Bone marrow (tissue), 2 donors: ENCODE data around the gene NOP9.
"Not testable (repeated sequence)": the region's sequence is repeated elsewhere in the genome, so short reads cannot be mapped to it uniquely, and the experiment has no call there.

Source experiments
- DNase-seq, 2 donors: peaks; one replicate each; lab custom pipeline; 2025; lab: John Stamatoyannopoulos, UW

NOP9 gene

GRCh38 chr14:24349742-24350141, 50.1 kb downstream of the NOP9 start:
- DNase-seq, result no peak

- no peak for DNase-seq
Observed at GRCh38 chr14:24351517-24351916, 51.9 kb downstream of the NOP9 start.

DNA sequence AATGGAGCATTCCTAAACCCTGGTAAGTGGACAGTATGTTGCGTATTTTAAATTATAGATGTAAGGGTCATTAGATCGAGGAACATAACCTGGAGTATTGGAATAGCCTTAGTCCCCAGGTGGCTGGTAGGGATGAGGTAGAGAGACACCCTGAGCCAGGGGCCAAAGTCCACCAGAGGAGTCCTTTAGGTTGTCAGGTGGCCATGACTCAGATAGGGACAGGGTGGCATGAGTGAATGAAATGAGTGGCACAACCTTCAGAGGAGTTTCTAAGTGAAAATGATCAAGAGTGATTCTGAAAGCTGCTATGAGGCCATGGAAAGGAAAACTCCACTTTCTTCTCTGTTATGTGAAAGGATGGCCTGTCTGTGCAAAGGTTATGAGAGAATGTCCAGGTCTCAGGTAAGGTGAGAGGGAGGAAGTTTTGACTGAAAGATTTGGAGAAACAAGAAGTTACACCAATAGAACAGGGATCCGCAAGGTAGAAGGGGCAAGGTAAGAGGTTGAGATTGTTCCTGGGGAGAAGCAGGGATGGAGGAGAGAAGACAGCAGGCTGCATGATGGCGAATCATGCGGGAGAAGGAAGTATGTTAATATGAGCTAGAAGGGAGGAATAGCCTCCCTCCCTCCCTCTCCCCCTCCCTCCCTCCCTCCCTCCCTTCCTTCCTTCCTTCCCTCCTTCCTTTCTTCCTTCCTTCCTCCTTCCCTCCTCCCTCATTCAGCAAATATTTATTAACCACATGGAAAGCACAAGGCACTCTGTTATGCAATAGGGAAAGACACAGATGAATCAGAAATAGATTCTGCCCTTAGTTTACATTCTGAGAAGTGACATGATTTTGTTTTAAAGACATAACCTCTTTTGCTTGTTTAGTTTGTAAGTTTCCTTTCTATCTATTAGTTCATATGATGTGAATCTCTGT, 54.2 kb downstream of the NOP9 start:
- no peak for DNase-seq

DNA sequence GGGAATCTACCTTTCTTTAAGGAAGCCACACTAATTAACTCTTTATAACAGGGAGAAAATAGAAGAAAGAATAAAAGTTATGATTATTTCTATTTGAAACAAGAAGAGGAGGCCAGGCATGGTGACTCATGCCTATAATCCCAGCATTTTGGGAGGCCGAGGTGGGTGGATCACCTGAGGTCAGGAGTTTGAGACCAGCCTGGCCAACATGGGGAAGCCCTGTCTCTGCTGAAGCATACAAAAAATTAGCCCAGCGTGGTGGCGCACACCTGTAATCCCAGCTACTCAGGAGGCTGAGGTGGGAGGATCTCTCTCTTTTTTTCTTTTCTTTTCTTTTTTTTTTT, 54.8 kb downstream of the NOP9 start:
- DNase-seq, result not testable (repeated sequence)

- no peak for DNase-seq
Observed at GRCh38 chr14:24355009-24355408, 55.4 kb downstream of the NOP9 start.

- DNase-seq, result no peak
Observed at GRCh38 chr14:24356208-24356607, 56.6 kb downstream of the NOP9 start.
